HG02884 (cell line): ENCODE results near the gene WDCP.
A peak's percentile ranks its signal among the peaks of the same experiment; 100 is the strongest.
"Not testable (repeated sequence)": the region's sequence is repeated elsewhere in the genome, so short reads cannot be mapped to it uniquely, and the experiment has no call there.

Experiments used
- ATAC-seq: cut with Tn5 transposase; IDR thresholded peaks from one replicate; pipeline ENCODE4 v1.9.1; 2021; ENCODE audit warnings: mild to moderate bottlenecking, moderate library complexity; ENCODE audit not compliant: unreplicated experiment

Gene WDCP, protein sequence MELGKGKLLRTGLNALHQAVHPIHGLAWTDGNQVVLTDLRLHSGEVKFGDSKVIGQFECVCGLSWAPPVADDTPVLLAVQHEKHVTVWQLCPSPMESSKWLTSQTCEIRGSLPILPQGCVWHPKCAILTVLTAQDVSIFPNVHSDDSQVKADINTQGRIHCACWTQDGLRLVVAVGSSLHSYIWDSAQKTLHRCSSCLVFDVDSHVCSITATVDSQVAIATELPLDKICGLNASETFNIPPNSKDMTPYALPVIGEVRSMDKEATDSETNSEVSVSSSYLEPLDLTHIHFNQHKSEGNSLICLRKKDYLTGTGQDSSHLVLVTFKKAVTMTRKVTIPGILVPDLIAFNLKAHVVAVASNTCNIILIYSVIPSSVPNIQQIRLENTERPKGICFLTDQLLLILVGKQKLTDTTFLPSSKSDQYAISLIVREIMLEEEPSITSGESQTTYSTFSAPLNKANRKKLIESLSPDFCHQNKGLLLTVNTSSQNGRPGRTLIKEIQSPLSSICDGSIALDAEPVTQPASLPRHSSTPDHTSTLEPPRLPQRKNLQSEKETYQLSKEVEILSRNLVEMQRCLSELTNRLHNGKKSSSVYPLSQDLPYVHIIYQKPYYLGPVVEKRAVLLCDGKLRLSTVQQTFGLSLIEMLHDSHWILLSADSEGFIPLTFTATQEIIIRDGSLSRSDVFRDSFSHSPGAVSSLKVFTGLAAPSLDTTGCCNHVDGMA

GRCh38 chr2:24046930-24047702, at the start of gene WDCP:
Gene WDCP, minus strand, starts transcription at chr2:24047391. Its CDS starts 7,897 bp downstream, at chr2:24039494.
- ATAC-seq, result peak; percentile 98

DNA sequence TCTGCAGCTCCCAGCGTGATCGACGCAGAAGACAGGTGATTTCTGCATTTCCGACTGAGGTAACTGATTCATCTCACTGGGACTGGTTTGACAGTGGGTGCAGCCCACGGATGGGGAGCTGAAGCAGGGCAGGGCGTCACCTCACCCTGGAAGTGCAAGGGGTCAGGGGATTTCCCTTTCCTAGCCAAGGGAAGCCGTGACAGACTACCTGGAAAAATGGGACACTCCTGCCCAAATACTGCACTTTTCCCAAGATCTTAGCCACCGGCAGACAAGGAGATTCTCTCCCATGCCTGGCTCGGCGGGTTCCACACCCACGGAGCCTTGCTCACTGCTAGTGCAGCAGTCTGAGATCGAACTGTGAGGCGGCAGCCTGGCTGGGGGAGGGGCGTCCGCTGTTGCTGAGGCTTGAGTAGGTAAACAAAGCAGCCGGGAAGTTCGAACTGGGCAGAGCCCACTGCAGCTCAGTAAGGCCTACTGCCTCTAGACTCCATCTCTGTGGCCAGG, 48.0 kb upstream of the WDCP start:
- ATAC-seq, result not testable (repeated sequence)

DNA sequence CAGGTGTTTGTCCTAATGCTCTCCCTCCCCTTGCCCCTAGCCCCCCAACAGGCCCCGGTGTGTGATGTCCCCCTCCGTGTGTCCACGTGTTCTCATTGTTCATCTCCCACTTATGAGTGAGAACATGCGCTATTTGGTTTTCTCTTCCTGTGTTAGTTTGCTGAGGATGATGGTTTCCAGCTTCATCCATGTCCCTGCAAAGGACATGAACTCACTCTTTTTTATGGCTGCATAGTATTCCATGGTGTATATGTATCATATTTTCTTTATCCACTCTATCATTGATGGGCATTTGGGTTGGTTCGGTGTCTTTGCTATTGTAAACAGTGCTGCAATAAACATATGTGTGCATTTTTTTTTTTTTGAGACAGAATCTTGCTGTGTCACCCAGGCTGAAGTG, 46.1 kb upstream of the WDCP start:
- ATAC-seq, result not testable (repeated sequence)

DNA sequence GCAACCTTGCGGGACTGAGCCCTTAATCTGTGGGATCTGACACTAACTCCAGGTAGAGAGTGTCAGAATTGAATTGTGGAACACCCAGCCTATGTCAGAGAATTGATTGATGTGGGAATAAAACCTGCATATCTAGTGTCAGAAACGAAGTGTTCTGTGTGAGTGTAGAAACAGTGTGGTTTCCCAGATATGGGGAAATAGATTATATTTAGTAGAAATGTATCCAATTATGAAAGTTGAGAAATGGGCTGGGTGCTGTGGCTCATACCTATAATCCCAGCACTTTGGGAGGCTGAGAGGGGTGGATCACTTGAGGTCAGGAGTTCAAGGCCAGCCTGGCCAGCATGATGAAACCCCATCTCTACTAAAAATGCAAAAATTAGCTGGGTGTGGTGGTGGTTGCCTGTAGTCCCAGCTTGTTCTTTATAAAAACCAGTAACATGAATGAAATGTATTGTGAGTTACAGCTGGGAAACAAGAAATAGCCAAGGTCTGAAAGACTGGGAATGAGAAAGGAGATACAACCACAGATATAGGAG, 41.7 kb upstream of the WDCP start:
- no peak for ATAC-seq

- no peak for ATAC-seq
Measured at GRCh38 chr2:24087032-24087431, 39.8 kb upstream of the WDCP start.

GRCh38 chr2:24086241-24086640, 39.0 kb upstream of the WDCP start:
- no peak for ATAC-seq

DNA sequence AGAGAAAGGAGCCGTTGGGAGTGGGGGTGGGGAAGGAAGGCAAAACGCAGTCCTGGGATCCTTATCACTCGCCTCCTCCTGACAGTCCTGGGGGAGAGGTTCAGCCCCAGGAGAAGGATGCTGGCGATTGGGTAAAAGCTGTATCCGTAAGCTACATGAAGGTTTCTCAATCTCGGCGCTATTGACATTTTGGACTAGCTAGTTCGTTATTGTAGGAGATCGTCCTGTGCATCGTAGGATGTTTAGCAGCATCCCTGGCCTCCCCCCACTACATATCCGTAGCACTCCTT, 38.0 kb upstream of the WDCP start:
- no peak for ATAC-seq

DNA sequence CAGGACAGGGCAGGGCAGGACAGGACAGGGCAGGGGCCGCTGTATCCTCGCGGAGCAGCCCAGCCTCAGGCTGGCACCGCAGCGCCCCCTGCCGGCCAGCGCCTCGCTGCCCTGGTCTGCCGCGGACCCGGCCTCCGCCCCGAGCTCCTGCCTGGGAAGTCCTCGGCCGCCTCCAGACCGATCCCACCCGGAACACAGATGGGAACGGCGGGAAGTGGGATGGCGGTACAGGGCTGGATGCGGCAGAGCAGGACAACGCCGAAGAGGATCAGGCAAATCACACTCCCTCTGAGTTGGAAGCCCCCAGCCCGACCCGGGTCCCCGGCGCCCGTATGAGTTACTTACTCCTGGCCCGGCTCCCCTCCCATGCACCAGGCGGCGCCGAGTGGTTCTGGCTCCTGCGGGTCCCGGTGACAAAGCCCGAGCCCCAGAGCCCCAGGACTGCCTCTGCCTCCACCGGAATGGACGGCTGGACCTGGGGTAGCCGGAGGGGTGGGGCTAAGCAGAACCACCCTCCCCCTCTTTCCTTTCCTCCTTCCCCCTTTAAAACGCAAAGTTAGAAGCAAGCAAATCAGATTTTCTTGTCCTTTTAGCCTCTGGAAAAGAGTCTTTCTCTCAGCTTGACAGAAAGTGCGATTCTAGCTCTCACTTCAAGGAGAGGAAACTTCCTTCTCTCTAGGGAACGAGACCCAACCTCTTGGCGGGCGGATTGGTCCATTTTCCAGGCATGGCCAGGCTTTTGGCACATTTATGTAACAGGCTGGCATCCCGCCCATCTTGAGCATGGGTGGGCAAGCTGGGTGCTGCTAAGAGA, 37.4 kb upstream of the WDCP start, which contains the start of gene TP53I3:
Gene TP53I3, minus strand, starts transcription at position 449 of the 814 bp plus-strand sequence. CDS start 508 bp downstream, outside the sequence.
- ATAC-seq, result peak; percentile 75

DNA sequence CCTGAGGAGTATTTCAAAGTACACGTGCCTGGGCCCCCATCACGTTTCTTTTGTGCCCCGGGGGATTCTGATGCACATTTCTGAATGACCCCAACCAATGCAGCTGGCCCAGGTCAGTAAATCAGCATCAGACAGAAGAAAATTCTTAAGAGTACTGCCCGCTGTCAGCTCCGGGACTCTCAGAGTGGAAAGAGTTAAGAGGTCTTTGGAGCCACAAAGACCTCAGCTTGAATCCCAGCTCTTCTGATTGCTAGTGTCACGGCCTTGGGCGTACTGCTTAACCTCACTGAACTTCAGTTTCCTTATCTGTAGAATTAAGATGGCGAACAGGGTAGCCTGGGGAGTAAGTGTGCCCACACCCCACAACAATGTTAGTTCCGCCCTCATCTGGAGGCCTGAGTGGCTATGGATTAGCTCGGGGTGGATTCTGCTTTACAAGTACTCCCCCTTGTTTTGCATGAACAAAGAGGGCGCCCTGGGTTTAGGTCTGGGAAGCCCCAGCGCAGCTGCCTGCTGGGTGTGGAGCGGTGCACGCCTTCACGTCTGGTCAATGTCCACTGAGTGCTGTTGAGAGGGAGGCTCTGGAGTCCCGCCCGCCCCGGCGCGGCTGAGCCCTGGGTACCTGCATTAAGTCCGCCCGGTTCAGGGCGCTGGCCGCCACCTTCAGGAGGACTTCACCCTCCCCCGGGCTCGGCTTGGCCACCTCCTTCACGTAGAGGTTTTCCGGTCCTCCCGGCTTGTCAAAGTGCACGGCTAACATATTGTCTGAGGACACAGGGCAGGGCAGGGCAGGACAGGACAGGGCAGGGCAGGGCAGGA, 36.6 kb upstream of the WDCP start:
- ATAC-seq, result peak; percentile 69

DNA sequence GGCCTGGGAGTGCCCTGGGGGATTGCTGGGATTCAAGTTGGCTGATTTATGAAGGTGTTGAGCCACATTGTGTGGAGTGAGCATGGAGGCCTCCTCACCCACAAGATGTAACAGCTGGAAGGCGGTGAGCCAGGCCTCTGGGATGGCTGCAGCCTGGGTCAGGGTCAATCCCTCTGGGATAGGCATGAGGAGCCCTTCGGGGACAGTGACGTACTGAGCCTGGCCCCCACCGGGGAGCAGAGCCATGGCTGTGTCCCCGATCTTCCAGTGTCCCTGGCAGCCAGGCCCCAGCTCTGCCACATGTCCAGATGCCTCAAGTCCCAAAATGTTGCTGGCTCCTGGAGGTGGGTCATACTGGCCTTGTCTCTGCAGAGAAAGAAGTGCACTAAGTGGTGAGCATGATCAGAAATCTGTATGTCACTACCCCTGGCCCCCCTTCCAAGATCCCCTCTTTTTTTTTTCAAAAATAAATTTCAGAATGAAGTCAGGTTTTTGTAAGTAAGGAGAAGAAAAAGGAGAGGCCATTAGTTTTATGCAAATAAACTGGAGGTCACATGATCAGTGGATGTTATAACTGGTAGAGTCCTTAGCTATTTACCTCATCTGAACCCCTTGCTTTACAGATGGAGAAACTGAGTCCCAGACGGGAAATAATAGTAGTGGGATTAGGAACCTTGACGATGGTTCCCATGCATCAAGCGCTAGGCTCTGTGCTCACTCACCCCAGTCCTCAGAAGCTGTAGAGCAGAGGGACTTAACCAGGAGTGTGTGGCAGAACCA, 35.8 kb upstream of the WDCP start:
- ATAC-seq, result no peak

DNA sequence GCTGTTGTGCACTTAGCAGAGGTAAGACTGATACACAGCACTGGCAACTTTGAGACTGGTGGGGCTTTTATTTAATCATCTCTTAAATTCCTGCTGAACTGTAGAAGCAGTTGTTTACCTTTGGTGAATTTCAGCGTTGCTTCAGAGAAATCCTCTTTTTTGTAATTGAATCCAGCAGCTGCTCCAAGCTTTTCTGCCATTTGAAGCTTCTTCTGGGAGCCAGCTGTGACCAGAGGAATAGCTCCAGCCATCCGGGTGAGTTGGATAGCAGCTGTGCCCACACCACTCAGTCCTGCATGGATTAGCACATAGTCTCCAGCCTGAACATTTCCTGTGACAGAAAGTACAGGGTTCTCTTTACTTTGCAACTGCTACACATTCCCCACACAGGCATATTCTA, 33.5 kb upstream of the WDCP start:
- ATAC-seq, result no peak

- ATAC-seq, result no peak
Measured at GRCh38 chr2:24077879-24078278, 30.7 kb upstream of the WDCP start.

- no peak for ATAC-seq
Measured at GRCh38 chr2:24077535-24077877, 30.3 kb upstream of the WDCP start.

DNA sequence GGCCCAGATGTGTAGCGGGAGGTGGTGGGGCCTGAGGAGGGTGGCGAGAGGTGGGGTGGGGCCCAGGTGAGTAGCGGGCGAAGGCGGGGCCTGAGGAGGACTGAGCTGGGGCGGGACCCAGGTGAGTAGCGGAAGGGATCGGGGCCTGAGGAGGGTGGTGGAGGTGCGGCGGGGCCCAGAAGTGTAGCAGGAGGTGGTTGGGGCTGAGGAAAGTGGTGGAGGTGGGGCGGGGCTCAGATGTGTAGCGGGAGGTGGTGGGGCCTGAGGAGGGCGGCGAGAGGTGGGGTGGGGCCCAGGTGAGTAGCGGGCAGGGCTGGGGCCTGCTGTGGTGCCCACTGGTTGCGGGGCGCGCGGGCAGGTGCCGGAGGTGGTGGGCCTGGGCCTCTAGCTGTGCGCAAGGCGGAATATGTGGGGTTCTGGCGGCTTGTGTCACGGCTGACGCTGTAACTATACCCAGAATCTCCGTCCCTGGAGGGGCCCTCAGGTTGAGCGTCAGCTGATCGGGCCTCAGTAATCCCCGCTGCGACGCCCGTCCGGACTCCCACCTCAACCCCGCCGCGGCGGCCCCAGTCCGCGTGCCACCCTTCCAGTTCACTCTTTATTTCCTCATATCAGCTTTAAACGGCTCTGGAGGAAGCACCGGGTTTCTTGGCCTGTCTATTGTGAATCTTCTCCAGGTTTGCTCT, 29.8 kb upstream of the WDCP start:
- ATAC-seq, result peak; percentile 6

DNA sequence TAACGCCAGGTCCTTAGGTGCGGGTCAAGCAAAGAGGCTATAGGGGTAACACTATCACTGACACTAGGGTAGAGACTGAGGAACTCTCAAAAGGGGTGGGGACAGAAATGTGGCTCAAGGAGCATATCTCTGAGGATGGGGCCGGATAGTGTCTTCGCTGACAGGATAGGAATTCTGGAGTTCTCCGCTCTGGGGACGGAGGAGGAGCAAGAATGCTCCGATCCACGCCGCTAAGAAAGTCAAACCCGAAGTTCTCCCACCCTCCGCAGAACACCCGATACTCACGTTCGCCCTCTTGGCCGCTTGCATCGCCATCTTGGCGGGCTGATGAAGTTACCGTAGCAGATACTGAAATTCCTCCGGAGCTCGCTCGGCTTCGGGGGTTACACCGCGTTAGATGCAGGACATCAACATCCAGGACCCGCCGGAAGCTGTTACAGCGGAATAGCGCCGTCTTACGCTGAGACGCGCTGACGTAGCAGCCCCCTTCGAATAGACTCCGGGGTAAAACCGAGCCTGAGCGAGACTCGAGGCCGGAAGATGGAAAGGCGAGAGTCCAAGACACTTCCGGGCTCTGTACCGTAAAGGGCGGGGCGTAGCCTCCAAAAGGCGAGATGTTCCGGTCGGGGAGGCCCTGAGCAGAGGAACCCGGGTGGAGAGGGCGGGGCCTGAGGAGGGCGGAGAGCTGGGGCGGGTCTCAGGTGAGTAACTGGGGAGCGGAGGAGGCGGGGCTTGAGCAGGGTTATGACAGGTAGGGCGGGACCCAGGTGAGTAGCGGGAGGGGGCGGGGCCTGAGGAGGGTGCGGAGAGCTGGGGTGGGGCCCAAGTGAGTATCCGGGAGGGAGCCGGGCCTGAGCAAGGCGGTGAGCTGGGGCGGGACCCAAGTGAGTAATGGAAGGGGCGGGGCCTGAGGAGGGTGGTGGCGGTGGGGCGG, 29.0 kb upstream of the WDCP start, which contains the start of gene SF3B6:
Gene SF3B6, minus strand, starts transcription at position 412 of the 934 bp plus-strand sequence. Its CDS starts 97 bp downstream, at position 315.
- peak; percentile 94 for ATAC-seq

- ATAC-seq, result no peak
Measured at GRCh38 chr2:24075259-24075658, 28.1 kb upstream of the WDCP start.

GRCh38 chr2:24073816-24074215, 26.6 kb upstream of the WDCP start:
- ATAC-seq, result no peak
